Suprapubic skin (tissue), 4 donors: ENCODE data around the gene MARVELD2. TPM values are rescaled to one million over a fixed set of nuclear protein-coding genes. Genes with fewer than 3 reads are reported as not detected.
"Not testable (repeated sequence)": the region's sequence is repeated elsewhere in the genome, so short reads cannot be mapped to it uniquely, and the experiment has no call there.

Source experiments
- DNase-seq, 2 donors: peaks; one replicate each; pipeline ENCODE4 v3.0.0-alpha.2; 2019; ENCODE audit warnings: low spot score in 2 of 2
- H3K27ac ChIP-seq: fragments of 200-600 bp; sonication (generic); one replicate; pipeline ENCODE4 v1.5.1; 2019
- H3K27me3 ChIP-seq: fragments of 200-600 bp; sonication (generic); one replicate; pipeline ENCODE4 v1.5.1; 2019
- H3K36me3 ChIP-seq: fragments of 200-600 bp; sonication (generic); one replicate; pipeline ENCODE4 v1.5.1; 2019
- H3K4me1 ChIP-seq: fragments of 200-600 bp; sonication (generic); one replicate; pipeline ENCODE4 v1.5.1; 2019
- H3K4me3 ChIP-seq: fragments of 200-600 bp; sonication (generic); one replicate; pipeline ENCODE4 v1.5.1; 2019; ENCODE audit warnings: mild to moderate bottlenecking
- H3K9me3 ChIP-seq: fragments of 200-600 bp; sonication (generic); one replicate; pipeline ENCODE4 v1.5.1; 2019
- EP300 ChIP-seq: sonication (generic); formaldehyde crosslinking; IDR thresholded peaks from one replicate; pipeline ENCODE4 v1.6.1; 2017; ENCODE audit warnings: antibody characterized with exemption
- POLR2A ChIP-seq, 2 donors: fragments of 450-650 bp; IDR thresholded peaks; one replicate each; pipeline ENCODE4 v1.6.1; 2017; ENCODE audit warnings: antibody characterized with exemption in 2 of 2, mild to moderate bottlenecking in 2 of 2, moderate library complexity in 2 of 2
- POLR2AphosphoS5 ChIP-seq, 3 donors: sonication (generic); formaldehyde crosslinking; IDR thresholded peaks; one replicate each; pipeline ENCODE4 v1.6.1; 2017; ENCODE audit warnings: antibody characterized with exemption in 3 of 3
- WGBS: methylation state at CpG from one replicate; pipeline ENCODE4 v1.1.5; 2018; 5-methylcytosine and 5-hydroxymethylcytosine counted together
- total RNA-seq, 4 donors: library from RNA; depleted of rRNA; stranded (reverse); fragments of >200 nt; gene quantifications; one replicate each; pipeline ENCODE4 v1.1.0, GENCODE V29; 2016
- TF ChIP-seq, protein P1 (sequence below), 2 donors: fragments of 200-600 bp in 1 of 2; fragments of 450-650 bp in 1 of 2; sonication (generic) in 1 of 2; IDR thresholded peaks; one replicate each; pipeline ENCODE4 v1.5.1; 2016 to 2019; ENCODE audit warnings: antibody characterized with exemption in 2 of 2, mild to moderate bottlenecking in 1 of 2, moderate library complexity in 1 of 2

MARVELD2 gene
- total RNA-seq, 4 donors from 2014 or later = 22.5 to 29.4 (median 26.0) TPM

DNA sequence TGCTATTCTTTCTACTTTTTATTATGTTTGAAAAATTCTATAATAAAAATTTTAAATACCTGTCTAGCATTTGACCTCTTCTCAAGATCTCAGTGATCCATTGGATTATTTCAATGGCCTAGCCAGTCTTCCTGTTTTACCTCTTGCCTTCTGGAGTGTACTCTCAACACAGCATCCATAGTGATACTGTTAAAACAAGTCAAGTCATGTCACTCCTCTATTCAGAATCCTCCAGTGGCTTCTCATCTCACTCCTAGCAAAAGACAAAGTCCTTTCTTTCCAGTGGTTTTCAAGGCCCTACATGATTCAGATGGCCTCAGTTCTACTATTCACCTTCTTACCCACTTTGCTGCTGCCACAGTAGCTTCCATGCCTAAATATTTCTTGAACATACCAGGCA, 1.8 kb downstream of the MARVELD2 start:
- H3K27ac ChIP-seq = no peak overlapping the region
- no peaks in the 10 kb centered on the region for H3K9me3 ChIP-seq
- no peaks in the 10 kb centered on the region for H3K4me1 ChIP-seq
- peaks cover 12% of the 10 kb centered on the region for H3K36me3 ChIP-seq
- no peak for DNase-seq
- no peaks in the 10 kb centered on the region for H3K27me3 ChIP-seq
- TF ChIP-seq EP300 (no peak), POLR2A (IDR thresholded peaks at IDR 0.05) (no peak), POLR2AphosphoS5 (IDR thresholded peaks at IDR 0.05) (no peak)
- TF ChIP-seq, protein P1, sequence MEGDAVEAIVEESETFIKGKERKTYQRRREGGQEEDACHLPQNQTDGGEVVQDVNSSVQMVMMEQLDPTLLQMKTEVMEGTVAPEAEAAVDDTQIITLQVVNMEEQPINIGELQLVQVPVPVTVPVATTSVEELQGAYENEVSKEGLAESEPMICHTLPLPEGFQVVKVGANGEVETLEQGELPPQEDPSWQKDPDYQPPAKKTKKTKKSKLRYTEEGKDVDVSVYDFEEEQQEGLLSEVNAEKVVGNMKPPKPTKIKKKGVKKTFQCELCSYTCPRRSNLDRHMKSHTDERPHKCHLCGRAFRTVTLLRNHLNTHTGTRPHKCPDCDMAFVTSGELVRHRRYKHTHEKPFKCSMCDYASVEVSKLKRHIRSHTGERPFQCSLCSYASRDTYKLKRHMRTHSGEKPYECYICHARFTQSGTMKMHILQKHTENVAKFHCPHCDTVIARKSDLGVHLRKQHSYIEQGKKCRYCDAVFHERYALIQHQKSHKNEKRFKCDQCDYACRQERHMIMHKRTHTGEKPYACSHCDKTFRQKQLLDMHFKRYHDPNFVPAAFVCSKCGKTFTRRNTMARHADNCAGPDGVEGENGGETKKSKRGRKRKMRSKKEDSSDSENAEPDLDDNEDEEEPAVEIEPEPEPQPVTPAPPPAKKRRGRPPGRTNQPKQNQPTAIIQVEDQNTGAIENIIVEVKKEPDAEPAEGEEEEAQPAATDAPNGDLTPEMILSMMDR (IDR thresholded peaks at IDR 0.05) = no peak
- H3K4me3 ChIP-seq = no peak overlapping the region

DNA sequence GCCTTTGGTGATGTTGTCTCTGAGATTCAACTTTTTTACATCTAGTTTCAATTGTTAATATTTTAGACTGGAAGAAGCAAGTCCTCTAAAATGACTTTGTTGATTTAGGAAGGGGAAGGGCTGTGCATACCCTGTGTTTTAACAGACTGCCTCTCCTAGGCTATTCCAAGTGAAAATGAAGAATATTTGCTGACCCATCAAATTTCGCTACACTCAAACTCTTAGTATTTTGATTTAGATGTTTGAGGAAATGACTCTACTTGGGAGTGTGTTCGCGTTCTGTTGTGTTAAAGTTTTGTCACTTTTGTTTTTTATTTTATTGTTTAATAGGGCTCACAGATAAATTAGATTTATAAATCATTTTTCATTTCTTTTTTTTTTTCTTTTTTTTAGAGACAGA, 3.6 kb downstream of the MARVELD2 start:
- Histone ChIP-seq H3K9me3 (no peaks in the 10 kb centered on the region), H3K4me3 (no peak overlapping the region), H3K27me3 (no peaks in the 10 kb centered on the region), H3K27ac (no peak overlapping the region), H3K36me3 (peaks cover 3% of the 10 kb centered on the region), H3K4me1 (no peaks in the 10 kb centered on the region)
- TF ChIP-seq EP300 (no peak), POLR2AphosphoS5 (IDR thresholded peaks at IDR 0.05) (no peak)
- 94% methylated on average over 3 of the region's 3 CpGs for WGBS
- no peak for DNase-seq

DNA sequence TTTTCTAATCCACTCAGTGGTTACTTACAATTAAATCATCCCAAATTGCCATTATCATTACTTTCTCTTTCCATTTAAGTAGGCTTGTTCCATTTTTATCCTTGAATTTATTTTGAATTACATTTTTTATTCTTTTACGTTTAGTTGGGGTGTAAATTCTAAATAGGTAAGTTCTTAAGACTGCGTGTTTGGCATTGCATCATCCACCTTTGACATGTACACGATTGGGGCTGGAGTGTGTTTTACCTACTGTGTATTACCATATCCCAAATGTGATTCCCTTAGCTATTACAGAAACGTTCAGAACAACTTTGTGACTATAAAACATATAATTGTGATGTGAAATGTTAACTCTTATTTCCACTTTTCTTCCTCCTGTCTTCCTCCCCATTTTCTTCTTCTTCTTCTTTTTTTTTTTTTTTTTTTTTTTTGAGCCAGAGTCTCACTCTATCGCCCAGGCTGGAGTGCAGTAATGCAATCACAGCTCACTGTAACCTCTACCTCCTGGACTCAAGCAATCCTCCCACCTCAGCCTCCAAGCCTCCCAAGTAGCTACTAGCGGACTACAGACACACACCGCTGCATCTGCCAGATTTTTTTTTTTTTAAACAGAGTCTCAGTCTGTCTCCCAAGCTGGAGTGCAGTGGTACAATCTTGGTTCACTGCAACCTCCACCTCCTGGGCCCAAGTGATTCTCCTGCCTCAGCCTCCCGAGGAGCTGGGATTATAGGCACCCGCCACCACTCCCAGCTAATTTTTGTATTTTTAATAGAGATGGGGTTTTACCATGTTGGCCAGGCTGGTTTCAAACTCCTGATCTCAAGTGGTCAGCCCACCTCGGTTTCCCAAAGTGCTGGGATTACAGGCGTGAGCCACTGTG, 16.7 kb downstream of the MARVELD2 start:
- Histone ChIP-seq H3K27ac (no peak overlapping the region), H3K4me1 (no peaks in the 10 kb centered on the region), H3K36me3 (peaks cover 20% of the 10 kb centered on the region), H3K9me3 (no peaks in the 10 kb centered on the region), H3K4me3 (no peak overlapping the region), H3K27me3 (no peaks in the 10 kb centered on the region)
- 91% methylated on average over 11 of the region's 11 CpGs for WGBS
- DNase-seq = no peak
- TF ChIP-seq, protein P1 (IDR thresholded peaks at IDR 0.05) = no peak
- TF ChIP-seq EP300 (no peak), POLR2AphosphoS5 (IDR thresholded peaks at IDR 0.05) (no peak), POLR2A (IDR thresholded peaks at IDR 0.05) (no peak)

DNA sequence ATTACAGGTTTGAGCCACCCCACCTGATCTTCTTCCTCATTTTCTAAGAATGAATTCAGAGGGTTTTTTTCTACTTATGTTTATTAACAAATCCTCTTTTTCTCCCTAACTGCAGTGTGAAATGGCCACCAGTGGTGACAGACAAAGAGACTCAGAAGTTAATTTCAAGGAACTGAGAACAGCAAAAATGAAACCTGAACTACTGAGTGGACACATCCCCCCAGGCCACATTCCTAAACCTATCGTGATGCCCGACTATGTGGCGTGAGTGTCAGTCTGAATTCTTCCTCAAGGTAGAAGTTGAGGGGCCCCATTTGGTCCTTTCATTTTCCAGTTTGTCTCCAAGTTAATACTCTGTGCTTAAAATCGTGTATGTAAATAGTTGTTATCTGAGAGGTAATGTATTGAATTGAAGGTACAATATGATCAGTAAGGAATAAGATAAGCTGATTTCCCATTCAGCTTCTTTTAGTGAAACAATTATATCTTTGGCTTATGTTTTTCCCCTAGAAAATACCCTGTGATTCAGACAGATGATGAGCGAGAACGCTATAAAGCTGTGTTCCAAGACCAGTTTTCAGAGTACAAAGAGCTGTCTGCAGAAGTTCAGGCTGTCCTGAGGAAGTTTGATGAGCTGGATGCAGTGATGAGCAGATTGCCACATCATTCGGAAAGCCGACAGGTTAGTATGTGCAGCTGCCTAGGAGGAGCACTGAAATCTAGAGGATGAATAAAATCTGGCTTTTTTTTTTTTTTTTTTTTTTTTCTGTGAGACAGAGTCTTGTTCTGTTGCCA, 17.7 kb downstream of the MARVELD2 start:
- 84% methylated on average over 8 of the region's 8 CpGs for WGBS
- peaks cover 21% of the 10 kb centered on the region for H3K36me3 ChIP-seq

DNA sequence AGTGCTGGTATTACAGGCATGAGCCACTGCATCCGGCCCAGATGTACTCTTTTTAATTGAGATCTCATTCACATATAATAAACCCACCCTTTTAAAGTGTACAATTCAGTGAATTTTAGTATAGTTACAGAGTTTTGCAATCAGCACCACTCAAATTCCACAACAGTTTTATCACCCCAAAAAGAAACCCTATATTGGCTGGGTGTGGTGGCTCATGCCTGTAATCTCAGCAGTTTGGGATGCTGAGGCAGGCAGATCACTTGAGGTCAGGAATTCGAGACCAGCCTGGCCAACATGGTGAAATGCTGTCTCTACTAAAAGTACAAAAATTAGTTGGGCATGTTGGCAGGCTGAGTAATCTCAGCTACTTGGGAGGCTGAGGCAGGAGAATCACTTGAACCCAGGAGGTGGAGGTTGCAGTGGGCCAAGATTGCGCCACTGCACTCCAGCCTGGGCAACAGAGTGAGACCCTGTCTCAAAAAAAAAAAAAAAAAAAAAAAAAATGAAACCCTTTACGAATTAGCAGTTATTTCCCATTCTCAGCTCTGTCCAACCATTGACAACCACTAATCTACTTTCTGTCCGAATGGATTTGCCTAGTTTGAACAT, 20.5 kb downstream of the MARVELD2 start:
- WGBS = 94% methylated on average over 5 of the region's 5 CpGs
- peaks cover 21% of the 10 kb centered on the region for H3K36me3 ChIP-seq

More for the DNA sequence above, 17.7 kb downstream of the MARVELD2 start:
- H3K27me3 ChIP-seq = no peaks in the 10 kb centered on the region
- H3K4me1 ChIP-seq = no peaks in the 10 kb centered on the region
- no peaks in the 10 kb centered on the region for H3K9me3 ChIP-seq
- no peak overlapping the region for H3K4me3 ChIP-seq
- DNase-seq = no peak
- no peak for TF ChIP-seq POLR2AphosphoS5 (IDR thresholded peaks at IDR 0.05)
- TF ChIP-seq POLR2A (IDR thresholded peaks at IDR 0.05) = no peak
- TF ChIP-seq EP300 = no peak
- TF ChIP-seq, protein P1 (IDR thresholded peaks at IDR 0.05) = no peak
- no peak overlapping the region for H3K27ac ChIP-seq

More for the DNA sequence above, 20.5 kb downstream of the MARVELD2 start:
- H3K27me3 ChIP-seq, H3K4me3 ChIP-seq, H3K4me1 ChIP-seq, H3K27ac ChIP-seq, DNase-seq, H3K9me3 ChIP-seq: not testable (repeated sequence)
